H1 (cell line): ENCODE measurements around the gene FITM1. TPM values are rescaled to one million over a fixed set of nuclear protein-coding genes. Genes with fewer than 3 reads are reported as not detected.

Experiments used
- HDAC6 ChIP-seq: IDR thresholded peaks from one replicate; pipeline ENCODE4 v1.7.1; 2012; ENCODE audit warnings: low read depth, mild to moderate bottlenecking, inconsistent platforms, low read length, moderate library complexity
- polyA plus RNA-seq, 7 experiments: library from polyadenylated mRNA; depleted of rRNA in 3 of 7; stranded (reverse) in 5 of 7; unstranded in 2 of 7; fragments of >200 nt in 5 of 7; fragments of 200-250 nt in 2 of 7; gene quantifications; 1 replicate in 5 of 7; 2 replicates in 1 of 7; 4 replicates in 1 of 7; pipeline versions ENCODE4 v1.2.1 to v1.2.3, GENCODE V29; 2011 to 2013; ENCODE audit warnings: missing spikeins in 2 of 7, mixed read lengths in 2 of 7
- total RNA-seq: library from RNA; stranded (reverse); fragmentation: NEBNext Ultra II Directional; extraction: Animal tissue kit (Norgen Biotek cat#: 25700); gene quantifications from 2 replicates; pipeline ENCODE4 v1.2.1, GENCODE V29; 2021

FITM1 gene
- total and polyA plus RNA-seq, 2 of the 8 experiments (the other 6 are each of a cell fraction or from before 2014, with no cell fraction given), result 0.53 to 0.76 TPM

- TF ChIP-seq HDAC6, result no peak
Observed at GRCh38 chr14:24081739-24082211, 48.7 kb upstream of the FITM1 start (continued).
